A549 (cell line): Measurements from ENCODE around the gene MAML3. TPM values are rescaled to one million over a fixed set of nuclear protein-coding genes. Genes with fewer than 3 reads are reported as not detected.

Source experiments
- ATAC-seq, 2 experiments: fragments of 200-7000 bp in 1 of 2; fragments of >200 bp in 1 of 2; cut with Nextera tagmentation in 1 of 2; cut with Tn5 transposase in 1 of 2; 3 replicates each; pipeline versions ENCODE4 v1.8.0 to v1.9.1; 2018 to 2020; ENCODE audit warnings: mild to moderate bottlenecking in 1 of 2, moderate library complexity in 1 of 2
- CTCF ChIA-PET: fragments of 300-600 bp; sonication (Branson Sonifier 250); formaldehyde crosslinking; extraction: SDS; loops from one replicate; lab custom pipeline; 2021; ENCODE audit warnings: antibody characterized with exemption, inconsistent platforms; lab: Yijun Ruan, JAX
- POLR2A ChIA-PET: fragments of 350-600 bp; formaldehyde crosslinking; extraction: SDS; loops from one replicate; lab custom pipeline; 2021; ENCODE audit warnings: antibody characterized with exemption, inconsistent platforms; lab: Yijun Ruan, JAX
- DNase-seq, 2 experiments: peaks; one replicate each; pipeline versions ENCODE4 v3.0.0 to v3.0.0-alpha.2; 2011 to 2016; ENCODE audit warnings: low read depth in 1 of 2, low spot score in 1 of 2
- FAIRE-seq: peaks from 2 replicates; lab custom pipeline; 2011; peaks lifted over from hg19 to GRCh38; lab: Jason Lieb, UNC
- H3K27ac ChIP-seq, 2 experiments: fragments of >200 bp; sonication (Bioruptor Twin); formaldehyde crosslinking; 3 replicates each; pipeline ENCODE4 v1.5.1; 2016 to 2017
- H3K4me1 ChIP-seq: fragments of >200 bp; sonication (Bioruptor Twin); formaldehyde crosslinking; 3 replicates; pipeline ENCODE4 v1.6.1; 2016
- H3K4me2 ChIP-seq: fragments of >200 bp; sonication (Bioruptor Twin); formaldehyde crosslinking; 3 replicates; pipeline ENCODE4 v1.6.1; 2016
- H3K4me3 ChIP-seq: fragments of >200 bp; sonication (Bioruptor Twin); formaldehyde crosslinking; 3 replicates; pipeline ENCODE4 v1.5.1; 2016
- H3K9me3 ChIP-seq: fragments of >200 bp; sonication (Bioruptor Twin); formaldehyde crosslinking; 3 replicates; pipeline ENCODE4 v1.6.1; 2016
- ATOH8 ChIP-seq: fragments of 250-450 bp; sonication (Bioruptor Pico); IDR thresholded peaks from 2 replicates; pipeline ENCODE4 v1.5.0; 2020; ENCODE audit warnings: low read depth, mild to moderate bottlenecking, moderate library complexity
- CBX2 ChIP-seq: fragments of 200-600 bp; sonication (generic); IDR thresholded peaks from 2 replicates; pipeline ENCODE4 v1.6.1; 2016; ENCODE audit warnings: low read depth, mild to moderate bottlenecking, borderline replicate concordance
- CEBPB ChIP-seq, 2 experiments: fragments of >200 bp in 1 of 2; sonication (Bioruptor Twin) in 1 of 2; formaldehyde crosslinking in 1 of 2; IDR thresholded peaks; 2 replicates each; pipeline ENCODE4 v1.6.1; 2012 to 2016
- CHD4 ChIP-seq: fragments of 200-600 bp; sonication (generic); IDR thresholded peaks from 2 replicates; pipeline ENCODE4 v1.6.1; 2016; ENCODE audit warnings: antibody characterized with exemption, mild to moderate bottlenecking, borderline replicate concordance
- E2F6 ChIP-seq: IDR thresholded peaks from 2 replicates; pipeline ENCODE4 v1.6.1; 2012; ENCODE audit warnings: low read depth, borderline replicate concordance
- EHF ChIP-seq: fragments of 250-450 bp; sonication (Bioruptor Pico); IDR thresholded peaks from 2 replicates; pipeline ENCODE4 v1.5.0; 2020; ENCODE audit warnings: mild to moderate bottlenecking
- EP300 ChIP-seq, 2 experiments: fragments of >200 bp; sonication (Bioruptor Twin); formaldehyde crosslinking; IDR thresholded peaks; 2 replicates in 1 of 2; 3 replicates in 1 of 2; pipeline ENCODE4 v1.6.1; 2016 to 2017
- FOSL2 ChIP-seq, 2 experiments: fragments of 450-650 bp in 1 of 2; fragments of >200 bp in 1 of 2; sonication (Bioruptor Twin) in 1 of 2; formaldehyde crosslinking; IDR thresholded peaks; 2 replicates each; pipeline versions ENCODE4 v1.5.0 to v1.6.1; 2016 to 2020; ENCODE audit warnings: mild to moderate bottlenecking in 1 of 2, moderate library complexity in 1 of 2
- FOXS1 ChIP-seq: fragments of 250-450 bp; sonication (Bioruptor Pico); IDR thresholded peaks from 2 replicates; pipeline ENCODE4 v1.5.0; 2020; ENCODE audit warnings: mild to moderate bottlenecking, moderate library complexity
- GATA3 ChIP-seq: IDR thresholded peaks from 2 replicates; pipeline ENCODE4 v1.6.1; 2012; ENCODE audit warnings: borderline replicate concordance
- HOXA7 ChIP-seq: fragments of 250-450 bp; sonication (Bioruptor Pico); IDR thresholded peaks from 2 replicates; pipeline ENCODE4 v1.5.0; 2020; ENCODE audit warnings: mild to moderate bottlenecking, moderate library complexity
- HOXB13 ChIP-seq: fragments of 250-450 bp; sonication (Bioruptor Pico); IDR thresholded peaks from 2 replicates; pipeline ENCODE4 v1.5.0; 2020; ENCODE audit warnings: low read depth, mild to moderate bottlenecking, moderate library complexity
- HOXB5 ChIP-seq: fragments of 250-450 bp; sonication (Bioruptor Pico); IDR thresholded peaks from 2 replicates; pipeline ENCODE4 v1.5.0; 2020; ENCODE audit warnings: mild to moderate bottlenecking, moderate library complexity
- JUN ChIP-seq, 2 experiments: fragments of >200 bp; sonication (Bioruptor Twin); formaldehyde crosslinking; IDR thresholded peaks; 2 replicates in 1 of 2; 3 replicates in 1 of 2; pipeline ENCODE4 v1.6.1; 2016 to 2017
- JUNB ChIP-seq: fragments of >200 bp; sonication (Bioruptor Twin); formaldehyde crosslinking; IDR thresholded peaks from 2 replicates; pipeline ENCODE4 v1.6.1; 2016
- KDM5A ChIP-seq: fragments of 200-600 bp; sonication (generic); IDR thresholded peaks from 2 replicates; pipeline ENCODE4 v1.6.1; 2016; ENCODE audit warnings: antibody characterized with exemption, mild to moderate bottlenecking
- MAFK ChIP-seq: fragments of 450-650 bp; IDR thresholded peaks from 2 replicates; pipeline ENCODE4 v1.6.1; 2014; ENCODE audit not compliant: partially characterized antibody
- NFE2L2 ChIP-seq: fragments of 150-350 bp; conservative IDR thresholded peaks from 2 replicates; pipeline ENCODE4 v1.6.1; 2014; ENCODE audit warnings: low read length
- NPAS2 ChIP-seq: fragments of 250-450 bp; sonication (Bioruptor Pico); IDR thresholded peaks from 2 replicates; pipeline ENCODE4 v1.8.0; 2022; ENCODE audit warnings: mild to moderate bottlenecking, moderate library complexity, borderline replicate concordance
- NR3C1 ChIP-seq: fragments of >200 bp; sonication (Bioruptor Twin); formaldehyde crosslinking; IDR thresholded peaks from 3 replicates; pipeline ENCODE4 v1.6.1; 2017
- POLR2AphosphoS2 ChIP-seq: conservative IDR thresholded peaks from 2 replicates; pipeline ENCODE4 v1.6.1; 2012; ENCODE audit warnings: low read length, improper control_type of control experiment, inconsistent platforms
- RARB ChIP-seq: fragments of 250-450 bp; sonication (Bioruptor Pico); IDR thresholded peaks from 2 replicates; pipeline ENCODE4 v1.8.0; 2021; ENCODE audit warnings: mild to moderate bottlenecking, moderate library complexity
- RFX5 ChIP-seq: fragments of 450-650 bp; IDR thresholded peaks from 2 replicates; pipeline ENCODE4 v1.7.1; 2014; ENCODE audit warnings: antibody characterized with exemption, mild to moderate bottlenecking, moderate library complexity
- RNF2 ChIP-seq: fragments of 200-600 bp; sonication (generic); IDR thresholded peaks from 2 replicates; pipeline ENCODE4 v1.6.1; 2016; ENCODE audit warnings: low read depth, mild to moderate bottlenecking, antibody characterized with exemption, moderate library complexity, borderline replicate concordance
- SMC3 ChIP-seq: fragments of >200 bp; sonication (Bioruptor Twin); formaldehyde crosslinking; IDR thresholded peaks from 3 replicates; pipeline ENCODE4 v1.6.1; 2018; ENCODE audit warnings: inconsistent platforms
- SREBF2 ChIP-seq: fragments of 450-650 bp; IDR thresholded peaks from 2 replicates; pipeline ENCODE4 v1.6.1; 2014; ENCODE audit warnings: mild to moderate bottlenecking, moderate library complexity
- TP53 ChIP-seq: fragments of 250-450 bp; sonication (Bioruptor Pico); IDR thresholded peaks from 2 replicates; pipeline ENCODE4 v1.5.0; 2021; ENCODE audit warnings: mild to moderate bottlenecking, moderate library complexity
- USF2 ChIP-seq: fragments of 450-650 bp; IDR thresholded peaks from 2 replicates; pipeline ENCODE4 v1.6.1; 2014; ENCODE audit warnings: antibody characterized with exemption
- ZSCAN20 ChIP-seq: fragments of 250-450 bp; sonication (Bioruptor Pico); IDR thresholded peaks from 2 replicates; pipeline ENCODE4 v1.8.0; 2022; ENCODE audit warnings: mild to moderate bottlenecking, moderate library complexity
- WGBS: methylation state at CpG from one replicate; pipeline ENCODE4 v1.1.6; 2017; ENCODE audit errors: missing lambda C conversion rate; 5-methylcytosine and 5-hydroxymethylcytosine counted together
- polyA plus RNA-seq, 4 experiments: library from polyadenylated mRNA; depleted of rRNA in 3 of 4; stranded (reverse); fragments of >200 nt; fragmentation: RNase III in 1 of 4; extraction: RNeasy Plus Mini Kit Qiagen cat#74134 plus additional on column Dnase treatment in 1 of 4; gene quantifications; 2 replicates in 3 of 4; 3 replicates in 1 of 4; pipeline ENCODE4 v1.2.3, GENCODE V29; 2011 to 2017
- TF ChIP-seq, protein P1 (sequence below): fragments of >200 bp; sonication (Bioruptor Twin); formaldehyde crosslinking; IDR thresholded peaks from 2 replicates; pipeline ENCODE4 v1.6.1; 2016
- TF ChIP-seq, protein P2 (sequence below): IDR thresholded peaks from 2 replicates; pipeline ENCODE4 v1.6.1; 2012
- TF ChIP-seq, protein P3 (sequence below): fragments of 200-600 bp; sonication (generic); IDR thresholded peaks from 2 replicates; pipeline ENCODE4 v1.6.1; 2016; ENCODE audit warnings: antibody characterized with exemption, mild to moderate bottlenecking, moderate library complexity
- TF ChIP-seq, protein P4 (sequence below): fragments of >200 bp; sonication (Bioruptor Twin); formaldehyde crosslinking; IDR thresholded peaks from 3 replicates; pipeline ENCODE4 v1.6.1; 2016

MAML3 gene
- polyA plus RNA-seq, 2 of the 4 experiments (the other 2 are of a cell fraction) = 9.0 to 22.2 TPM

DNA sequence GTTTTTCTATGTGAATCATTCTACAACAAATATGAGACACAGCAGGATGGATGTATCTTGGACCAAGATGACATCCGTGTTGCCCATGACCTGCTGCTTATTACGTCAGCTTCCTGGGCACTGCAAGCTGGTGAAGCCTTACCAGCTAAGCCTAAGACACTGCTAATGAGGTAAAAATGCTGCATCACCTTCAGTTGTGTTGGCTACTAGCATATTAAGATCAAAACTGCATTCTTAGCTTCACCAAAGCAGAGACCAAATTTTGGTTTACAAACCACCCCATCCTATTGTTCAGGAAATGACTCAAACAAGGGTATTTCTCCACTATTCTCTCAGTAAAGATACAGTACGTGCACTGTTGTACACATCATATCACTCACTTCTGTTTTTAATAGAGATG lies 50.3 kb downstream of the MAML3 start:
- peak overlapping the region; percentile 97 to 99 for H3K27ac ChIP-seq

More for the DNA sequence above, 50.3 kb downstream of the MAML3 start:
- FAIRE-seq (no peak), ATAC-seq (peak; percentile 76 to 89), DNase-seq (peak in 1 of 2 experiments; percentile 85)
- CTCF ChIA-PET = interaction anchor here (1.3 to 1.6 kb wide), 2 partner anchors 15 to 33 kb away, joined by 3 read pairs; no protein-coding TSS in a partner anchor
- TF ChIP-seq, protein P1, sequence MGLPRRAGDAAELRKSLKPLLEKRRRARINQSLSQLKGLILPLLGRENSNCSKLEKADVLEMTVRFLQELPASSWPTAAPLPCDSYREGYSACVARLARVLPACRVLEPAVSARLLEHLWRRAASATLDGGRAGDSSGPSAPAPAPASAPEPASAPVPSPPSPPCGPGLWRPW = no peak
- TF ChIP-seq NFE2L2 (peak; percentile 42; the same call in 1 of the 2 replicates), CHD4 (no peak), ATOH8 (CRISPR knock-in tag) (no peak), ZSCAN20 (CRISPR knock-in tag) (0 out of 2 replicates have a peak, but pooled peaks have one; percentile 14), NR3C1 (no peak), USF2 (no peak), CBX2 (no peak), RNF2 (no peak), SREBF2 (no peak), JUNB (peak; percentile 69), TP53 (no peak), E2F6 (no peak), CEBPB (IDR thresholded peaks at IDR 0.05) (peak; percentile 28 to 43; a peak in 1 of 4 replicates), SMC3 (no peak), POLR2AphosphoS2 (no peak), HOXA7 (CRISPR knock-in tag) (0 out of 2 replicates have a peak, but pooled peaks have one; percentile 58), JUN (IDR thresholded peaks at IDR 0.05) (peak in 1 of 2 experiments; percentile 75; a peak in 3 of 5 replicates), FOXS1 (CRISPR knock-in tag) (no peak), RARB (no peak), RFX5 (no peak), GATA3 (0 out of 2 replicates have a peak, but pooled peaks have one; percentile 18), HOXB5 (CRISPR knock-in tag) (0 out of 2 replicates have a peak, but pooled peaks have one; percentile 68), KDM5A (no peak), HOXB13 (CRISPR knock-in tag) (peak; percentile 82), MAFK (peak; percentile 89), NPAS2 (no peak), EHF (CRISPR knock-in tag) (no peak), FOSL2 (IDR thresholded peaks at IDR 0.05) (no peak; the same call in 1 of the 2 replicates), FOSL2 (CRISPR knock-in tag; IDR thresholded peaks at IDR 0.05) (peak; percentile 54), EP300 (IDR thresholded peaks at IDR 0.05) (peak; percentile 75 to 83; a peak in 3 of 5 replicates)
- TF ChIP-seq, protein P2, sequence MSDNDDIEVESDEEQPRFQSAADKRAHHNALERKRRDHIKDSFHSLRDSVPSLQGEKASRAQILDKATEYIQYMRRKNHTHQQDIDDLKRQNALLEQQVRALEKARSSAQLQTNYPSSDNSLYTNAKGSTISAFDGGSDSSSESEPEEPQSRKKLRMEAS = no peak
- TF ChIP-seq, protein P3, sequence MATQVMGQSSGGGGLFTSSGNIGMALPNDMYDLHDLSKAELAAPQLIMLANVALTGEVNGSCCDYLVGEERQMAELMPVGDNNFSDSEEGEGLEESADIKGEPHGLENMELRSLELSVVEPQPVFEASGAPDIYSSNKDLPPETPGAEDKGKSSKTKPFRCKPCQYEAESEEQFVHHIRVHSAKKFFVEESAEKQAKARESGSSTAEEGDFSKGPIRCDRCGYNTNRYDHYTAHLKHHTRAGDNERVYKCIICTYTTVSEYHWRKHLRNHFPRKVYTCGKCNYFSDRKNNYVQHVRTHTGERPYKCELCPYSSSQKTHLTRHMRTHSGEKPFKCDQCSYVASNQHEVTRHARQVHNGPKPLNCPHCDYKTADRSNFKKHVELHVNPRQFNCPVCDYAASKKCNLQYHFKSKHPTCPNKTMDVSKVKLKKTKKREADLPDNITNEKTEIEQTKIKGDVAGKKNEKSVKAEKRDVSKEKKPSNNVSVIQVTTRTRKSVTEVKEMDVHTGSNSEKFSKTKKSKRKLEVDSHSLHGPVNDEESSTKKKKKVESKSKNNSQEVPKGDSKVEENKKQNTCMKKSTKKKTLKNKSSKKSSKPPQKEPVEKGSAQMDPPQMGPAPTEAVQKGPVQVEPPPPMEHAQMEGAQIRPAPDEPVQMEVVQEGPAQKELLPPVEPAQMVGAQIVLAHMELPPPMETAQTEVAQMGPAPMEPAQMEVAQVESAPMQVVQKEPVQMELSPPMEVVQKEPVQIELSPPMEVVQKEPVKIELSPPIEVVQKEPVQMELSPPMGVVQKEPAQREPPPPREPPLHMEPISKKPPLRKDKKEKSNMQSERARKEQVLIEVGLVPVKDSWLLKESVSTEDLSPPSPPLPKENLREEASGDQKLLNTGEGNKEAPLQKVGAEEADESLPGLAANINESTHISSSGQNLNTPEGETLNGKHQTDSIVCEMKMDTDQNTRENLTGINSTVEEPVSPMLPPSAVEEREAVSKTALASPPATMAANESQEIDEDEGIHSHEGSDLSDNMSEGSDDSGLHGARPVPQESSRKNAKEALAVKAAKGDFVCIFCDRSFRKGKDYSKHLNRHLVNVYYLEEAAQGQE = no peak
- TF ChIP-seq, protein P4, sequence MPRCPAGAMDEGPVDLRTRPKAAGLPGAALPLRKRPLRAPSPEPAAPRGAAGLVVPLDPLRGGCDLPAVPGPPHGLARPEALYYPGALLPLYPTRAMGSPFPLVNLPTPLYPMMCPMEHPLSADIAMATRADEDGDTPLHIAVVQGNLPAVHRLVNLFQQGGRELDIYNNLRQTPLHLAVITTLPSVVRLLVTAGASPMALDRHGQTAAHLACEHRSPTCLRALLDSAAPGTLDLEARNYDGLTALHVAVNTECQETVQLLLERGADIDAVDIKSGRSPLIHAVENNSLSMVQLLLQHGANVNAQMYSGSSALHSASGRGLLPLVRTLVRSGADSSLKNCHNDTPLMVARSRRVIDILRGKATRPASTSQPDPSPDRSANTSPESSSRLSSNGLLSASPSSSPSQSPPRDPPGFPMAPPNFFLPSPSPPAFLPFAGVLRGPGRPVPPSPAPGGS = no peak
- H3K4me1 ChIP-seq = peaks cover 90% of the 10 kb centered on the region
- peak overlapping the region; percentile 52 for H3K4me2 ChIP-seq
- no peaks in the 10 kb centered on the region for H3K9me3 ChIP-seq
- 11% methylated on average over 3 of the region's 3 CpGs for WGBS
- POLR2A ChIA-PET = interaction anchor here (2.0 kb wide), 1 partner anchor 47 kb away, joined by 6 read pairs; no protein-coding TSS in a partner anchor
- no peak overlapping the region for H3K4me3 ChIP-seq
